ENCODE measurements around the gene FPR3.
"Not testable (repeated sequence)": the region's sequence is repeated elsewhere in the genome, so short reads cannot be mapped to it uniquely, and the experiment has no call there.

Gene FPR3

DNA sequence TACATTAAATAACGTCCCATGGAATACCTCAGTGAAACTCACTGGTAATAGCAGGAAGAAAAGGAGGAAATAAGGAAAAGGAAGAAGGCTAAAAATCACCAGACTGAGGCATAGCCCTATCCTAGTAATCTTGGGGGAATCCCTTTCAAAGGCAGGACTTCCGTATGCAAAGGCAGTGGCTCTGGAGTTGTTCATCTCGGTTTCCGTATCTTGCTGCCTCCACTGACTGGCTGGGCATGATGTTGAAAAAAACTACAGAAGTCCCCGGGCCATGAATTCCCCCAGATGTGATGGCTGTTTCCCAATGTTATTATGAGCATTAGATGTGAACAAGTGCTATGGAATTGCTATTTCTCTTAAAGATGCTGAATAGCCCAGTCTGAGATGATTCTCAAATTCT, 28.5 kb upstream of the FPR3 start:
- Histone ChIP-seq H3K36me3 (ENCODE audit: insufficient read depth, low read length) (no peaks in the 10 kb centered on the region), H3K4me3 (ENCODE audit: low read length) (no peak overlapping the region), H3K4me1 (ENCODE audit: insufficient read depth, low read length) (no peaks in the 10 kb centered on the region; the same call in 1 of the 2 replicates), H3K9ac (ENCODE audit: low read depth, low read length) (no peak overlapping the region), H3K27me3 (ENCODE audit: insufficient read depth, low read length) (no peaks in the 10 kb centered on the region), H3K27ac (ENCODE audit: low read depth, low read length) (no peak overlapping the region), H3K9me3 (ENCODE audit: insufficient read depth, low read depth, low read length) (no peaks in the 10 kb centered on the region)
- WGBS = 87% methylated on average over 5 of the region's 5 CpGs

DNA sequence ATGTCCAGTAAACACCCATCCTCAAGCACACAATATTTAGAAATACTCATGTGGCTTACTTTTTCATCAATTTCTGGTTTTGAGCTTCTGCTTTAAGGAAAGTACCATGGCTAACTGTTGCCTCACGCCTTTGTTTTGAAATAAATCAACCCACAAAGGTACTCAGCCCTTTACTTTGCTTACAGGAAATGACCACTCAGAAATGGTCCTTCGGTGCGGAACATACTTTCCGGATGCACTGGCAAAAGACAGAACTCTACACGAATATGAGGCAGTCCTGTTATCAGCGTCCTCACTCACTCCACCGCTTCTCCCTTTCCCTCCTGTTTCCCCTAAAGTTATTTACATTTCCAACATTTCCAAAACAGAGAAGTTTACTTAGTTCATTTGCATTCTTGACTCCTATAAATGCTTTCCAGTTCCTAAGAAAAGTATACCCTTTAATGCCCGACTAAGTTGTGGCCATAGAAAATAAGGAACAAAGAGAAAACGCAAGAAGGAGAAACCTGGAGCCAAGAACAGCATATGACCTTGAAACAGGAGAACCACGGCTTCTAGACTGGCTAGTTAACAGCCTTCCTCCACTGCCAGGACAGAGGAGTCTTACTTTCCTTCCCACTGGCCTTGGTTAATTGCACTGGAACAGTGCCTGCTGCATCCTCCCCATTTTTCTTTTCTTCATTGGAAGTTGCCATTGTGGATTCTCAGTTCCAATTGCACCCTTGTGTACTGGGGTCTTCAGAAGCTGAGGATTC, 23.4 kb upstream of the FPR3 start:
- no peaks in the 10 kb centered on the region for H3K36me3 ChIP-seq (ENCODE audit: insufficient read depth, low read length)
- H3K9ac ChIP-seq (ENCODE audit: low read depth, low read length) = no peak overlapping the region
- H3K27me3 ChIP-seq (ENCODE audit: insufficient read depth, low read length) = no peaks in the 10 kb centered on the region
- 80% methylated on average over 10 of the region's 10 CpGs for WGBS
- H3K9me3 ChIP-seq (ENCODE audit: insufficient read depth, low read depth, low read length) = no peaks in the 10 kb centered on the region
- H3K27ac ChIP-seq (ENCODE audit: low read depth, low read length) = no peak overlapping the region
- H3K4me1 ChIP-seq (ENCODE audit: insufficient read depth, low read length) = no peaks in the 10 kb centered on the region; the same call in 1 of the 2 replicates
- H3K4me3 ChIP-seq (ENCODE audit: low read length) = no peak overlapping the region

- Histone ChIP-seq H3K27me3 (ENCODE audit: insufficient read depth, low read length) (no peaks in the 10 kb centered on the region), H3K9ac (ENCODE audit: low read depth, low read length) (no peak overlapping the region), H3K27ac (ENCODE audit: low read depth, low read length) (no peak overlapping the region), H3K4me1 (ENCODE audit: insufficient read depth, low read length) (no peaks in the 10 kb centered on the region; the same call in 1 of the 2 replicates), H3K4me3 (ENCODE audit: low read length) (no peak overlapping the region), H3K36me3 (ENCODE audit: insufficient read depth, low read length) (no peaks in the 10 kb centered on the region), H3K9me3 (ENCODE audit: insufficient read depth, low read depth, low read length) (no peaks in the 10 kb centered on the region)
- WGBS = 66% methylated on average over 5 of the region's 6 CpGs
Measured at GRCh38 chr19:51772977-51773376, 22.0 kb upstream of the FPR3 start.

GRCh38 chr19:51776561-51776960, 18.4 kb upstream of the FPR3 start:
- not testable (repeated sequence) for H3K9ac ChIP-seq (ENCODE audit: low read depth, low read length); H3K27ac ChIP-seq (ENCODE audit: low read depth, low read length); H3K4me1 ChIP-seq (ENCODE audit: insufficient read depth, low read length); H3K4me3 ChIP-seq (ENCODE audit: low read length); H3K36me3 ChIP-seq (ENCODE audit: insufficient read depth, low read length); H3K9me3 ChIP-seq (ENCODE audit: insufficient read depth, low read depth, low read length)
- H3K27me3 ChIP-seq (ENCODE audit: insufficient read depth, low read length) = peaks cover 19% of the 10 kb centered on the region; the same call in 1 of the 2 replicates
- WGBS = 97% methylated on average over 1 of the region's 1 CpG

DNA sequence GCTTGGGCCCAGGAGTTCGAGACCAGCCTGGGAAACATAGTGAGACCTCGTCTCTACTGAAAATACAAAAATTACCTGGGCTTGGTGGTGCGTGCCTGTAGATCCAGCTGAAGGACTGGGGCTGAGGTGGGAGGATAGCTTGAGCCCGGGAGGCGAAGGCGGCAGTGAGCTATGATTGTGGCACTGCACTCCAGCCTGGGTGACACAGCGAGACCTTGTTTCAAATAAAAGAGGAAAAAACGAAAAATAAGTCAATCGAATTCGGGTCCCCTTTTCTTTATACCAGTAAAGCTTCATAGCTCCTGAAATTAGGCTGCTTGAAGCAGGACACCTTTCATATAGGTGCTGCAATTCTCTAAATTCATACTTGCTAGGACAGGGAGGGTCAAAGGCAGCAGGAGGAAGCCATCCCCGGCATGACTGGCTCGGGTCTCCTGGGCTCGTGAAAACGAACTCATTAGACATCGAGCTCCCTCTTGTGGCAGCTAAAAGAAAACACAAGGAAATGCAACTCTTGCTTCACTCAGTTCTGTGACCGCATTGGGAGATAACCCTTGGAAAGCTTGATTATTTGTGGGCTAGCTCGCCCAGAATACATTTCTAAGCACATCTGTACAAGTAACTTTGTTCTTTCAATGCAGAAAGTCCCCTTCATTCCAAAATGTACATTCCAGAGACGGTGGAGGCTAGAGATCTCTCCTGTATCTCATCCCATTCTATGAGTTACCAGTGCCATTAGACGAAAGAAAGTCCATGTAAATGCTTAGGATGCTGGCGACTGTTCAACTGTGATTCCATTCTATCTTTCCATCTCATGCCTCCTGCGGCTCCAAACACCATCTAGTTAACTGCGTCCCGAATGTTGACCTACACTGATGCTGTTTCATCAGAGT, 17.1 kb upstream of the FPR3 start:
- Histone ChIP-seq H3K9me3 (ENCODE audit: insufficient read depth, low read depth, low read length) (no peaks in the 10 kb centered on the region), H3K27me3 (ENCODE audit: insufficient read depth, low read length) (peaks cover 23% of the 10 kb centered on the region), H3K4me3 (ENCODE audit: low read length) (no peak overlapping the region), H3K36me3 (ENCODE audit: insufficient read depth, low read length) (no peaks in the 10 kb centered on the region), H3K27ac (ENCODE audit: low read depth, low read length) (no peak overlapping the region), H3K4me1 (ENCODE audit: insufficient read depth, low read length) (no peaks in the 10 kb centered on the region), H3K9ac (ENCODE audit: low read depth, low read length) (no peak overlapping the region)
- 39% methylated on average over 23 of the region's 23 CpGs for WGBS

DNA sequence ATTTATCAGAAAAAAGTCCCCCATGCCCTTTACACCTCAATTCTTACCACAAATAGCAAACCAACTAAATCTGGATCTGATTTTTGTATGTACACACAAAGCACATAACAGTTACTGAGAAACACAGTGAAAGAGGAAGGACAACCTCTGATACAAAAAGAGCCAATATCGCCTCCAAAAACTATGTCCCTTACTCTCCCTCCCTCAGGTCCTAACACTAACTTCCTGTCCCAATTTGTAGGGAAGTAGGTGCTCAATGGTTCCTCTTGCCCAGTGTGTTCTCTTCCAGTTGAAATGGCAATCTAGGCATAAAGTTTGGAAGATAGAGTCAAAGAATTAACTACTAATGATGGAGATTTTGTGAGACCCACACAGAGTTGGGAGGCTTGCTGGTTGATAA, 15.8 kb upstream of the FPR3 start:
- Histone ChIP-seq H3K36me3 (ENCODE audit: insufficient read depth, low read length) (no peaks in the 10 kb centered on the region), H3K9ac (ENCODE audit: low read depth, low read length) (no peak overlapping the region), H3K27ac (ENCODE audit: low read depth, low read length) (no peak overlapping the region), H3K4me1 (ENCODE audit: insufficient read depth, low read length) (no peaks in the 10 kb centered on the region), H3K9me3 (ENCODE audit: insufficient read depth, low read depth, low read length) (no peaks in the 10 kb centered on the region), H3K27me3 (ENCODE audit: insufficient read depth, low read length) (peaks cover 23% of the 10 kb centered on the region), H3K4me3 (ENCODE audit: low read length) (no peak overlapping the region)
- WGBS = no CpG with 5 or more reads among the region's 1 CpG

DNA sequence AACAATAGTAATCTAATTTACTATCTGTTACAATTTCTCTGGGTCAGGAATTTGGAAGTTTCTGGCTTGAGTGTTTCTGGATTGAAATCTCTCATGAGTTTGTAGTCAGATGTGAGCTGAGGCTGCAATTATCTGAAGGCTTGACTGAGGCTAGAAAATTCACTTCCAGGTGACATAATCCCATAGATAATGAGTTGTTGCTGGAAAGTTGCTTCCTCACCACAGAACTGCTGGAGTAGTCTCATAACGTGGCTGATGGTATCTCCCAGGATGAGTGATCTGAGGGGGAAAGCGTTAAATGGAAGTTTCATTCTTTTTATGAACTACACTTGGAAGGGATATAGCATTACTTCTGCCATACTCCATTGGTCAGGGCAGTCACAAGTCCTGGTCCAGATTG, 15.3 kb upstream of the FPR3 start:
- Histone ChIP-seq H3K9ac (ENCODE audit: low read depth, low read length) (no peak overlapping the region), H3K9me3 (ENCODE audit: insufficient read depth, low read depth, low read length) (no peaks in the 10 kb centered on the region), H3K4me3 (ENCODE audit: low read length) (no peak overlapping the region), H3K27me3 (ENCODE audit: insufficient read depth, low read length) (peaks cover 23% of the 10 kb centered on the region), H3K36me3 (ENCODE audit: insufficient read depth, low read length) (no peaks in the 10 kb centered on the region), H3K4me1 (ENCODE audit: insufficient read depth, low read length) (no peaks in the 10 kb centered on the region), H3K27ac (ENCODE audit: low read depth, low read length) (no peak overlapping the region)
- WGBS = 64% methylated on average over 2 of the region's 2 CpGs

DNA sequence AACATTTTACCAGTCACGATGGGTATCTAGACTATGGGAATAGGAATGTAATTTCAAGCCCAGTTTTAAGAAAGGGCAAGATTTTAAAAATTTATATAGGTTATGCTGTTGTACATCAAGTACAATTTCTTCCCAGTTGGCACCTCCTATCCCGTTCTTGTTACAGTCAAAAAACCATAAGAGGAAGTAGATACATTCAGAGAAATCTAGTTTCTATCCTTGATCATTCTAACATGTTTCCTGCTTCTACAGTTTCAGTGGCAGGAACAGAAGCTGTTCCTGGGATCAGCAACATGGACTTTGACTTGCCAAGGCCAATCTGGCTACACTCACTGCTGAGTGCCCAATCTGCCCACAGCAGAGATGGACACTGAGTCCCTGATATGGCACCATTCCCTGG, 14.7 kb upstream of the FPR3 start:
- Histone ChIP-seq H3K27me3 (ENCODE audit: insufficient read depth, low read length) (peaks cover 23% of the 10 kb centered on the region), H3K4me3 (ENCODE audit: low read length) (no peak overlapping the region), H3K4me1 (ENCODE audit: insufficient read depth, low read length) (no peaks in the 10 kb centered on the region), H3K9ac (ENCODE audit: low read depth, low read length) (no peak overlapping the region), H3K9me3 (ENCODE audit: insufficient read depth, low read depth, low read length) (no peaks in the 10 kb centered on the region), H3K27ac (ENCODE audit: low read depth, low read length) (no peak overlapping the region), H3K36me3 (ENCODE audit: insufficient read depth, low read length) (no peaks in the 10 kb centered on the region)
- WGBS = 67% methylated on average over 2 of the region's 2 CpGs

DNA sequence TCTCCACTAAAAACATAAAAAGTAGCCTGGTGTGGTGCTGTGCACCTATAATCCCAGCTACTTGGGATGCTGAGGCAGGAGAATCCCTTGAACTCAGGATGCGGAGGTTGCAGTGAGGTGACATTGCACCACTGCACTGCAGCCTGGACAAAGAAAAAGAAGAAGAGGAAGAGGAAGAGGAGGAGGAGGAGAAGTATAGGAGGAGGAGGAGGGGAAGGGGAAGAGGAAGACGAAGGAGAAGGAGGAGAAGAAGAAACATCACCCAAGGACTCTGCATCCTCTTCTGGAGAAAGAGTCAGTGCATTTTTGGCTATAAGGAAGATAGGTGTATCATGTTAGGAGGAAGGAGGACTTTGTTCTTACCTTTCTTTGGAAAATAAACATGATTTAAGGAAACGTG, 13.0 kb upstream of the FPR3 start:
- Histone ChIP-seq H3K27me3 (ENCODE audit: insufficient read depth, low read length) (peaks cover 23% of the 10 kb centered on the region), H3K27ac (ENCODE audit: low read depth, low read length) (no peak overlapping the region), H3K9ac (ENCODE audit: low read depth, low read length) (no peak overlapping the region), H3K4me3 (ENCODE audit: low read length) (no peak overlapping the region), H3K4me1 (ENCODE audit: insufficient read depth, low read length) (no peaks in the 10 kb centered on the region), H3K36me3 (ENCODE audit: insufficient read depth, low read length) (no peaks in the 10 kb centered on the region), H3K9me3 (ENCODE audit: insufficient read depth, low read depth, low read length) (0 out of 2 replicates have a peak, but pooled peaks cover 5% of the 10 kb centered on the region)
- WGBS = 65% methylated on average over 3 of the region's 3 CpGs

- H3K36me3 ChIP-seq (ENCODE audit: insufficient read depth, low read length) = no peaks in the 10 kb centered on the region
- peaks cover 23% of the 10 kb centered on the region for H3K27me3 ChIP-seq (ENCODE audit: insufficient read depth, low read length)
- H3K9me3 ChIP-seq (ENCODE audit: insufficient read depth, low read depth, low read length) = peaks cover 8% of the 10 kb centered on the region; the same call in 1 of the 2 replicates
- H3K4me1 ChIP-seq (ENCODE audit: insufficient read depth, low read length) = no peaks in the 10 kb centered on the region
- H3K27ac ChIP-seq (ENCODE audit: low read depth, low read length) = no peak overlapping the region
- no peak overlapping the region for H3K9ac ChIP-seq (ENCODE audit: low read depth, low read length)
- 39% methylated on average over 3 of the region's 3 CpGs for WGBS
- no peak overlapping the region for H3K4me3 ChIP-seq (ENCODE audit: low read length)
Measured at GRCh38 chr19:51783372-51783771, 11.6 kb upstream of the FPR3 start.

GRCh38 chr19:51784109-51784785, 10.7 kb upstream of the FPR3 start:
- H3K4me1 ChIP-seq (ENCODE audit: insufficient read depth, low read length) = no peaks in the 10 kb centered on the region
- H3K36me3 ChIP-seq (ENCODE audit: insufficient read depth, low read length) = no peaks in the 10 kb centered on the region
- H3K27ac ChIP-seq (ENCODE audit: low read depth, low read length) = no peak overlapping the region
- peaks cover 8% of the 10 kb centered on the region; the same call in 1 of the 2 replicates for H3K9me3 ChIP-seq (ENCODE audit: insufficient read depth, low read depth, low read length)
- WGBS = 73% methylated on average over 5 of the region's 6 CpGs
- no peak overlapping the region for H3K4me3 ChIP-seq (ENCODE audit: low read length)
- peaks cover 21% of the 10 kb centered on the region for H3K27me3 ChIP-seq (ENCODE audit: insufficient read depth, low read length)
- H3K9ac ChIP-seq (ENCODE audit: low read depth, low read length) = no peak overlapping the region

All from HUES64 (cell line).